SH-SY5Y (cell line): ENCODE results near the gene KIFC3.

Source experiments
- GATA2 ChIP-seq: IDR thresholded peaks from 2 replicates; pipeline ENCODE4 v1.6.1; 2011; ENCODE audit warnings: mild to moderate bottlenecking, low read depth, low read length
- GATA3 ChIP-seq: IDR thresholded peaks from 2 replicates; pipeline ENCODE4 v1.6.1; 2011; ENCODE audit warnings: low read depth, mild to moderate bottlenecking, low read length, moderate library complexity

DNA sequence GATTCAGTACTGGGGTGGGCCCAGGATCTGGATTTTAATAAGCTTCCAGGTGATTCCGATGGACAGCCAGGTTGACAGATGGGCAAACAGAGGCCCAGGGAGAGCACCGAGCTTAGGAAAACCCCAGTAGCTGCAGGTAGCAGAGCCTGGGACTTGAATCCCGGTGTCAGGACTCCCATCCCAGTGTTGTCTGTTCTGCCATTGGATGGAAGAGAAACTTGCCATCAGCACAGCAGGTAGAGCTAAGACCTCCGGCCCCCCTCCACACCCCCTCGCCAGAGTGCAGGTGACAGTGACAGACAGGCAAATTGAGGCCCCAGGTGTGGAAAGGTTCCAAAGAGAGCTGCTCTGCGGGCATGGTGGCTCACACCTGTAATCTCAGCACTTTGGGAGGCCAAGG is 54.3 kb downstream of the KIFC3 start:
- TF ChIP-seq GATA2 (no peak), GATA3 (no peak)
